IMR-90 (cell line): Measurements from ENCODE around the gene NEDD4L. TPM values are rescaled to one million over a fixed set of nuclear protein-coding genes. Genes with fewer than 3 reads are reported as not detected.

Experiments used
- ATAC-seq: fragments of 200-7000 bp; cut with Tn5 transposase; 2 replicates; pipeline ENCODE4 v1.9.1; 2020; ENCODE audit warnings: low read depth, mild to moderate bottlenecking, moderate library complexity
- BruUV-seq: library from RNA; stranded (reverse); fragments of 400-500 nt; replicated peaks from 2 replicates; lab custom pipeline; 2021; lab: Mats Ljungman, UMichigan
- CTCF ChIA-PET: fragments of 300-600 bp; formaldehyde crosslinking; extraction: SDS; loops from one replicate; lab custom pipeline; 2021; ENCODE audit warnings: antibody characterized with exemption; lab: Yijun Ruan, JAX
- POLR2A ChIA-PET: fragments of 300-600 bp; sonication (Branson Sonifier 250); formaldehyde crosslinking; loops from one replicate; lab custom pipeline; 2022; ENCODE audit warnings: antibody characterized with exemption; ENCODE audit not compliant: unreplicated experiment; lab: Charles Lee
- DNase-seq: peaks from one replicate; pipeline ENCODE4 v3.0.0; 2013
- H2AFZ ChIP-seq: replicated peaks from 2 replicates; pipeline ENCODE3; 2013; ENCODE audit warnings: low read length, mild to moderate bottlenecking; ENCODE audit not compliant: poor library complexity
- H2AK5ac ChIP-seq: 2 replicates; pipeline ENCODE4 v1.6.1; 2013; ENCODE audit warnings: low read depth, low read length, inconsistent platforms
- H2AK9ac ChIP-seq: replicated peaks from 2 replicates; pipeline ENCODE3; 2013; ENCODE audit warnings: mild to moderate bottlenecking, low read depth, low read length, moderate library complexity; ENCODE audit not compliant: poor library complexity
- H2BK120ac ChIP-seq: 2 replicates; pipeline ENCODE4 v1.6.1; 2013; ENCODE audit warnings: low read depth, low read length, inconsistent platforms
- H2BK15ac ChIP-seq: 3 replicates; pipeline ENCODE4 v1.6.1; 2013; ENCODE audit warnings: low read depth, low read length, inconsistent platforms
- H2BK20ac ChIP-seq: 2 replicates; pipeline ENCODE4 v1.6.1; 2013; ENCODE audit warnings: low read depth, mild to moderate bottlenecking, inconsistent platforms, low read length, moderate library complexity
- H2BK5ac ChIP-seq: 2 replicates; pipeline ENCODE4 v1.6.1; 2013; ENCODE audit warnings: mild to moderate bottlenecking, low read depth, low read length, inconsistent platforms; ENCODE audit not compliant: poor library complexity, severe bottlenecking
- H3K14ac ChIP-seq: replicated peaks from 2 replicates; pipeline ENCODE4 v1.6.1; 2013; ENCODE audit warnings: low read depth, low read length, inconsistent platforms
- H3K18ac ChIP-seq: 2 replicates; pipeline ENCODE4 v1.6.1; 2013; ENCODE audit warnings: low read depth, low read length, control low read depth
- H3K23ac ChIP-seq: 2 replicates; pipeline ENCODE4 v1.6.1; 2013; ENCODE audit warnings: low read depth, low read length, inconsistent platforms
- H3K27ac ChIP-seq: 2 replicates; pipeline ENCODE4 v1.5.1; 2013; ENCODE audit warnings: mild to moderate bottlenecking, control low read depth, low read length; ENCODE audit not compliant: insufficient read depth
- H3K27me3 ChIP-seq: 2 replicates; pipeline ENCODE4 v1.6.1; 2013; ENCODE audit warnings: low read length; ENCODE audit not compliant: control insufficient read depth, insufficient read depth
- H3K36me3 ChIP-seq: 2 replicates; pipeline ENCODE4 v1.6.1; 2013; ENCODE audit warnings: low read length, mixed read lengths; ENCODE audit not compliant: control insufficient read depth, insufficient read depth
- H3K4ac ChIP-seq: 2 replicates; pipeline ENCODE4 v1.6.1; 2013; ENCODE audit warnings: low read depth, low read length, inconsistent platforms
- H3K4me1 ChIP-seq: 2 replicates; pipeline ENCODE4 v1.6.1; 2013; ENCODE audit warnings: low read length, mixed read lengths; ENCODE audit not compliant: control insufficient read depth, insufficient read depth
- H3K4me2 ChIP-seq: 2 replicates; pipeline ENCODE4 v1.6.1; 2013; ENCODE audit warnings: low read depth, mild to moderate bottlenecking, control low read depth, low read length, moderate library complexity
- H3K4me3 ChIP-seq: 2 replicates; pipeline ENCODE4 v1.5.1; 2013; ENCODE audit warnings: low read depth, mild to moderate bottlenecking, control low read depth, low read length, moderate library complexity; ENCODE audit not compliant: insufficient read depth
- H3K56ac ChIP-seq: 2 replicates; pipeline ENCODE4 v1.6.1; 2013; ENCODE audit warnings: low read length, inconsistent platforms; ENCODE audit not compliant: insufficient read depth; ENCODE audit errors: extremely low read depth
- H3K79me1 ChIP-seq, 2 experiments: 2 replicates each; pipeline ENCODE4 v1.6.1; 2013; ENCODE audit warnings: low read length in 2 of 2, inconsistent platforms in 1 of 2, low read depth in 1 of 2
- H3K9ac ChIP-seq: 2 replicates; pipeline ENCODE4 v1.6.1; 2013; ENCODE audit warnings: low read depth, low read length, control low read depth
- H3K9me1 ChIP-seq: 2 replicates; pipeline ENCODE4 v1.6.1; 2013; ENCODE audit warnings: low read length, inconsistent platforms; ENCODE audit not compliant: insufficient read depth
- H3K9me3 ChIP-seq: 2 replicates; pipeline ENCODE4 v1.6.1; 2013; ENCODE audit warnings: low read length; ENCODE audit not compliant: control insufficient read depth, insufficient read depth
- H4K20me1 ChIP-seq: 2 replicates; pipeline ENCODE4 v1.6.1; 2013; ENCODE audit warnings: low read length, inconsistent platforms; ENCODE audit not compliant: insufficient read depth
- H4K5ac ChIP-seq: 2 replicates; pipeline ENCODE4 v1.6.1; 2013; ENCODE audit warnings: mild to moderate bottlenecking, low read depth, low read length, control low read depth
- H4K8ac ChIP-seq, 2 experiments: 2 replicates each; pipeline ENCODE4 v1.6.1; 2013; ENCODE audit warnings: low read depth in 2 of 2, low read length in 2 of 2, control low read depth in 1 of 2, inconsistent platforms in 1 of 2
- H4K91ac ChIP-seq: 2 replicates; pipeline ENCODE4 v1.6.1; 2013; ENCODE audit warnings: low read depth, low read length, inconsistent platforms; ENCODE audit not compliant: insufficient read depth
- BHLHE40 ChIP-seq: fragments of 150-350 bp; IDR thresholded peaks from 2 replicates; pipeline ENCODE4 v1.6.1; 2016; ENCODE audit warnings: mild to moderate bottlenecking, low read depth, low read length
- FOS ChIP-seq: fragments of 150-350 bp; IDR thresholded peaks from 2 replicates; pipeline ENCODE4 v1.6.1; 2016; ENCODE audit warnings: low read depth, low read length
- MAFK ChIP-seq: IDR thresholded peaks from 2 replicates; pipeline ENCODE4 v1.6.1; 2012; ENCODE audit warnings: low read depth, low read length, improper control_type of control experiment
- RCOR1 ChIP-seq: IDR thresholded peaks from 2 replicates; pipeline ENCODE4 v1.6.1; 2012; ENCODE audit warnings: mild to moderate bottlenecking, low read length, improper control_type of control experiment; ENCODE audit not compliant: insufficient replicate concordance
- RFX5 ChIP-seq: IDR thresholded peaks from 2 replicates; pipeline ENCODE4 v1.8.0; 2012; ENCODE audit warnings: low read depth, mild to moderate bottlenecking, low read length, moderate library complexity
- WGBS, 2 experiments: methylation state at CpG; one replicate each; pipeline versions ENCODE4 v1.1.5 to v1.1.7; 2013; ENCODE audit warnings: missing lambda C conversion rate in 2 of 2; ENCODE audit not compliant: insufficient read length in 1 of 2; ENCODE audit errors: extremely low coverage in 2 of 2; 5-methylcytosine and 5-hydroxymethylcytosine counted together
- dilution Hi-C: fragments of 300-500 bp; cut with HindIII; formaldehyde crosslinking; loops from one replicate; pipeline ENCODE4 v1.14.3; 2018; ENCODE audit warnings: low sequenced_read_pairs; ENCODE audit not compliant: unreplicated experiment
- in situ Hi-C: fragments of 300-500 bp; cut with MboI; formaldehyde crosslinking; loops from 3 replicates; pipeline ENCODE4 v1.14.3; 2019; ENCODE audit warnings: low sequenced_read_pairs, inconsistent platforms, mixed read lengths
- intact Hi-C: fragments of 100-400 bp; cut with micrococcal nuclease; formaldehyde crosslinking; loops from 2 replicates; pipeline ENCODE4 v1.10.0; 2022
- polyA plus RNA-seq, 3 experiments: library from polyadenylated mRNA; depleted of rRNA; stranded (reverse); fragments of >200 nt; gene quantifications; 2 replicates each; pipeline ENCODE4 v1.2.3, GENCODE V29; 2012; ENCODE audit warnings: low replicate concordance in 1 of 3
- total RNA-seq: library from RNA; depleted of rRNA; stranded (reverse); fragments of >200 nt; gene quantifications from 2 replicates; pipeline ENCODE4 v1.2.3, GENCODE V29; 2012

Gene NEDD4L
- total and polyA plus RNA-seq, 2 of the 4 experiments (the other 2 are of a cell fraction): 10.0 to 10.9 TPM

DNA sequence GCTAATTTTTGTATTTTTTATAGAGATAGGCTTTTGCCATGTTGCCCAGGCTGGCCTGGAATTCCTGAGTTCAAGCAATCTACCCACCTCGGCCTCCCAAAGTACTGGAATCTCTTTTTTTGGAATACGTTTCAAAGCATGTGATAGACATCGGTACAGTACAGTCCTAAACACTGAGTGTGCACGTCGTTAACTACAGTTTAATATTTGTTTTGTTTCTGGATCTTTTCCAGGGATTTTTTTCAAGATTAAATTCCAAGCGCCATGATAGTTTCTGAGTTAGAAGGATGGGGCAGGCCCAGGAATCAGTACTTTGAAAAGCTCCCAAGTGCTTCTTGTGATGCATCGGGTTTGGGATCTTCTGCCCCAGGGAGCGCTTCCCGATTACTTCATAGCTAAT, 33.3 kb downstream of the NEDD4L start:
- no peak overlapping the region for H2BK15ac ChIP-seq
- in situ Hi-C loops (no loop called here), dilution Hi-C loops (no loop called here), intact Hi-C loops (no loop called here)
- no peak overlapping the region for H2AK9ac ChIP-seq
- no peaks in the 10 kb centered on the region for H4K20me1 ChIP-seq
- H3K79me1 ChIP-seq: no peaks in the 10 kb centered on the region
- H3K23ac ChIP-seq: no peak overlapping the region
- ChIA-PET POLR2A (no interaction called here), CTCF (interaction anchor here (0.5 kb wide), 1 partner anchor 1312 kb away, joined by 5 read pairs; no protein-coding TSS in a partner anchor)
- H3K9me3 ChIP-seq: no peaks in the 10 kb centered on the region
- H2BK5ac ChIP-seq: no peak overlapping the region
- no peak overlapping the region for H4K8ac ChIP-seq
- H3K9me1 ChIP-seq: no peaks in the 10 kb centered on the region
- H2BK120ac ChIP-seq: no peak overlapping the region
- H2AK5ac ChIP-seq: no peak overlapping the region
- H3K9ac ChIP-seq: no peak overlapping the region
- H2AFZ ChIP-seq: no peak overlapping the region
- H3K4me3 ChIP-seq: no peak overlapping the region
- no peak overlapping the region for H3K4me2 ChIP-seq
- H4K5ac ChIP-seq: no peak overlapping the region
- TF ChIP-seq BHLHE40 (no peak), RFX5 (no peak), FOS (no peak), MAFK (no peak), RCOR1 (no peak)
- H3K4me1 ChIP-seq: peaks cover 2% of the 10 kb centered on the region
- no peak overlapping the region for H2BK20ac ChIP-seq
- no peak overlapping the region for H3K18ac ChIP-seq
- H3K14ac ChIP-seq: no peak overlapping the region
- H4K91ac ChIP-seq: no peak overlapping the region
- no peaks in the 10 kb centered on the region for H3K36me3 ChIP-seq
- H3K4ac ChIP-seq: no peak overlapping the region
- ATAC-seq (no peak), DNase-seq (no peak)
- WGBS, 2 experiments: no CpG with 5 or more reads among the region's 9 CpGs
- H3K27me3 ChIP-seq: no peaks in the 10 kb centered on the region; the same call in 1 of the 2 replicates
- BruUV-seq: no TSS peak
- H3K56ac ChIP-seq: no peak overlapping the region
- H3K27ac ChIP-seq: no peak overlapping the region
